Astrocyte (in vitro differentiated cells and primary cell): Measurements from ENCODE around the gene MEX3C. TPM values are rescaled to one million over a fixed set of nuclear protein-coding genes. Genes with fewer than 3 reads are reported as not detected.
A peak's percentile ranks its signal among the peaks of the same experiment; 100 is the strongest.

Source experiments
- DNase-seq: peaks from one replicate; pipeline ENCODE4 v3.0.0-alpha.2; 2010; ENCODE audit warnings: low read depth
- FAIRE-seq: peaks from 2 replicates; lab custom pipeline; 2011; peaks lifted over from hg19 to GRCh38; lab: Jason Lieb, UNC
- H2AFZ ChIP-seq: 2 replicates; pipeline ENCODE4 v1.6.0; 2012; ENCODE audit warnings: low read depth, low read length, inconsistent platforms
- H3K27ac ChIP-seq: 2 replicates; pipeline ENCODE4 v1.5.1; 2011; ENCODE audit warnings: low read depth, low read length, inconsistent platforms
- H3K27me3 ChIP-seq: 2 replicates; pipeline ENCODE4 v1.6.0; 2011; ENCODE audit warnings: low read length, inconsistent platforms; ENCODE audit not compliant: insufficient read depth
- H3K36me3 ChIP-seq: 2 replicates; pipeline ENCODE4 v1.5.1; 2011; ENCODE audit warnings: low read length, inconsistent platforms; ENCODE audit not compliant: insufficient read depth
- H3K4me1 ChIP-seq: 2 replicates; pipeline ENCODE4 v1.5.1; 2011; ENCODE audit warnings: low read length, inconsistent platforms; ENCODE audit not compliant: insufficient read depth
- H3K4me2 ChIP-seq: 2 replicates; pipeline ENCODE4 v1.6.0; 2012; ENCODE audit warnings: low read length, inconsistent platforms
- H3K4me3 ChIP-seq: 2 replicates; pipeline ENCODE4 v1.5.1; 2011; ENCODE audit warnings: low read depth, mild to moderate bottlenecking, low read length, inconsistent platforms; ENCODE audit not compliant: insufficient read depth
- H3K79me2 ChIP-seq: 2 replicates; pipeline ENCODE4 v1.6.0; 2012; ENCODE audit warnings: mild to moderate bottlenecking, low read length, inconsistent platforms; ENCODE audit not compliant: insufficient read depth
- H3K9ac ChIP-seq: 2 replicates; pipeline ENCODE4 v1.6.0; 2012; ENCODE audit warnings: mild to moderate bottlenecking, low read length, inconsistent platforms
- H3K9me3 ChIP-seq: 2 replicates; pipeline ENCODE4 v1.5.1; 2012; ENCODE audit warnings: low read depth, mild to moderate bottlenecking, low read length, inconsistent platforms; ENCODE audit not compliant: insufficient read depth
- H4K20me1 ChIP-seq: 2 replicates; pipeline ENCODE4 v1.6.0; 2012; ENCODE audit warnings: low read length, inconsistent platforms; ENCODE audit not compliant: insufficient read depth
- H3K27ac Mint-ChIP-seq: one replicate; pipeline ENCODE4 v1.8.0; 2021; ENCODE audit warnings: mild to moderate bottlenecking, mixed read lengths; ENCODE audit not compliant: unreplicated experiment
- H3K27me3 Mint-ChIP-seq: one replicate; pipeline ENCODE4 v1.8.0; 2021; ENCODE audit warnings: low read depth, mixed read lengths; ENCODE audit not compliant: unreplicated experiment
- H3K36me3 Mint-ChIP-seq: one replicate; pipeline ENCODE4 v1.8.0; 2021; ENCODE audit warnings: low read depth, mixed read lengths; ENCODE audit not compliant: unreplicated experiment
- H3K4me1 Mint-ChIP-seq: one replicate; pipeline ENCODE4 v1.8.0; 2021; ENCODE audit warnings: low read depth, mixed read lengths; ENCODE audit not compliant: unreplicated experiment
- H3K4me3 Mint-ChIP-seq: one replicate; pipeline ENCODE4 v1.8.0; 2021; ENCODE audit warnings: mild to moderate bottlenecking, moderate library complexity, mixed read lengths; ENCODE audit not compliant: unreplicated experiment
- H3K9me3 Mint-ChIP-seq: one replicate; pipeline ENCODE4 v1.8.0; 2021; ENCODE audit warnings: mild to moderate bottlenecking, mixed read lengths; ENCODE audit not compliant: unreplicated experiment
- EZH2 ChIP-seq: IDR thresholded peaks from 2 replicates; pipeline ENCODE4 v1.6.1; 2012; ENCODE audit warnings: mild to moderate bottlenecking, low read length, inconsistent platforms; ENCODE audit not compliant: insufficient read depth
- total RNA-seq: library from RNA; stranded (reverse); gene quantifications from 2 replicates; pipeline ENCODE4 v1.2.1, GENCODE V29; 2021
- TF ChIP-seq, protein P1 (sequence below): IDR thresholded peaks from 2 replicates; pipeline ENCODE4 v1.5.1; 2011; ENCODE audit warnings: low read depth, mild to moderate bottlenecking, inconsistent platforms, low read length, moderate library complexity; ENCODE audit not compliant: insufficient read depth

The MEX3C gene
- total RNA-seq, 1 donor from 2014 or later, result 72.2 TPM

DNA sequence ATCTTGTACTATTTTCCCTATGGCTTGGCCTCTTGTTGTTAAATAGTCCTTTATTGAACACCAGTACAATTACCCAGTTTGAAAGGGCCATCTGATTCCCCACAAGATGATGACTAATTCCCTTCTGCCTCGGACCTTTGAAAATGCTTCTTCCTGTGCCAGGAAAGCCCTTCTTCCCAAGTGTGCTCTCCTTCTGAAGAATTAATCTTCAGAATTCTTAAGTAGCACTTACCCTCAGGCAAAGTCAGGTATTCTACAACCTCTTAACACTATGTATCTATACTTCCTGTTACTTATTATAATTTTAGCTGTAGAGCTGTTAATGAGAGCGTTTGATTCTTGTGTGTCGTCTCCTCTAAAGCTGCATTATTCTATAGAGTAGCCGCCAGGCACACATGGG, 28.6 kb upstream of the MEX3C start:
- FAIRE-seq (no peak), DNase-seq (no peak)
- no peaks in the 10 kb centered on the region for H3K9me3 ChIP-seq
- no peaks in the 10 kb centered on the region for H3K79me2 ChIP-seq
- Mint-ChIP-seq H3K27me3 (peaks cover 2% of the 10 kb centered on the region), H3K9me3 (no peaks in the 10 kb centered on the region), H3K27ac (no peak overlapping the region), H3K4me1 (peaks cover 12% of the 10 kb centered on the region), H3K4me3 (no peak overlapping the region), H3K36me3 (no peaks in the 10 kb centered on the region)
- H3K36me3 ChIP-seq, result no peaks in the 10 kb centered on the region
- no peak overlapping the region for H3K4me3 ChIP-seq
- no peak overlapping the region for H3K9ac ChIP-seq
- no peaks in the 10 kb centered on the region for H3K4me1 ChIP-seq
- no peaks in the 10 kb centered on the region for H3K27me3 ChIP-seq
- H2AFZ ChIP-seq, result no peak overlapping the region
- H4K20me1 ChIP-seq, result no peaks in the 10 kb centered on the region
- no peak overlapping the region for H3K4me2 ChIP-seq
- TF ChIP-seq, protein P1, sequence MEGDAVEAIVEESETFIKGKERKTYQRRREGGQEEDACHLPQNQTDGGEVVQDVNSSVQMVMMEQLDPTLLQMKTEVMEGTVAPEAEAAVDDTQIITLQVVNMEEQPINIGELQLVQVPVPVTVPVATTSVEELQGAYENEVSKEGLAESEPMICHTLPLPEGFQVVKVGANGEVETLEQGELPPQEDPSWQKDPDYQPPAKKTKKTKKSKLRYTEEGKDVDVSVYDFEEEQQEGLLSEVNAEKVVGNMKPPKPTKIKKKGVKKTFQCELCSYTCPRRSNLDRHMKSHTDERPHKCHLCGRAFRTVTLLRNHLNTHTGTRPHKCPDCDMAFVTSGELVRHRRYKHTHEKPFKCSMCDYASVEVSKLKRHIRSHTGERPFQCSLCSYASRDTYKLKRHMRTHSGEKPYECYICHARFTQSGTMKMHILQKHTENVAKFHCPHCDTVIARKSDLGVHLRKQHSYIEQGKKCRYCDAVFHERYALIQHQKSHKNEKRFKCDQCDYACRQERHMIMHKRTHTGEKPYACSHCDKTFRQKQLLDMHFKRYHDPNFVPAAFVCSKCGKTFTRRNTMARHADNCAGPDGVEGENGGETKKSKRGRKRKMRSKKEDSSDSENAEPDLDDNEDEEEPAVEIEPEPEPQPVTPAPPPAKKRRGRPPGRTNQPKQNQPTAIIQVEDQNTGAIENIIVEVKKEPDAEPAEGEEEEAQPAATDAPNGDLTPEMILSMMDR, result no peak
- TF ChIP-seq EZH2, result no peak
- H3K27ac ChIP-seq, result no peak overlapping the region

DNA sequence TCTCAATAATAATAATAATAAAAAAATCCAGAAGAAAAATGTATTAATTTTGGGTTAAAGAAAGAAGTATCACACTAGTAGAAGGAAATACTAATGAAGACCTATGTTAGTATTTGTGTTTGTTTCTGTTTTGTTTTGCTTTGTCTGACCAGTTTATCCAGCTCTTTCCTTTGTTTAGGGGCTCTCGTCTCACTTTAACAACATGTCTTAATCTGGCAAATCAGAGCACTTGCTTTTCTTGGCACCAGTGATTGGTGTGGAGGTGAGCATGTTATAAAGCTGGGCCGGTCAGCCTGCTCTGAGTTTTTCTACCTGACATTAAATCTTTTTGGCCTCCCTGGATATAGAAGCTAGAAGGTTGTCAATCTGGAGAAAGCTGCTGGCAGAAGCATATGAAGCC, 15.1 kb upstream of the MEX3C start:
- H3K27me3 ChIP-seq, result no peaks in the 10 kb centered on the region
- no peaks in the 10 kb centered on the region for H3K36me3 ChIP-seq
- H4K20me1 ChIP-seq, result no peaks in the 10 kb centered on the region
- H3K9me3 ChIP-seq, result no peaks in the 10 kb centered on the region
- H3K4me3 ChIP-seq, result no peak overlapping the region
- FAIRE-seq (no peak), DNase-seq (no peak)
- H3K27ac Mint-ChIP-seq, result no peak overlapping the region
- peaks cover 5% of the 10 kb centered on the region for H3K4me1 Mint-ChIP-seq
- no peak overlapping the region for H3K27ac ChIP-seq
- no peak overlapping the region for H3K9ac ChIP-seq
- H3K79me2 ChIP-seq, result no peaks in the 10 kb centered on the region
- H3K9me3 Mint-ChIP-seq, result peaks cover 3% of the 10 kb centered on the region
- H2AFZ ChIP-seq, result no peak overlapping the region
- TF ChIP-seq, protein P1, result no peak
- TF ChIP-seq EZH2, result no peak
- H3K4me3 Mint-ChIP-seq, result no peak overlapping the region
- H3K4me2 ChIP-seq, result no peak overlapping the region
- H3K27me3 Mint-ChIP-seq, result peaks cover 4% of the 10 kb centered on the region
- H3K36me3 Mint-ChIP-seq, result no peaks in the 10 kb centered on the region
- peaks cover 7% of the 10 kb centered on the region for H3K4me1 ChIP-seq

DNA sequence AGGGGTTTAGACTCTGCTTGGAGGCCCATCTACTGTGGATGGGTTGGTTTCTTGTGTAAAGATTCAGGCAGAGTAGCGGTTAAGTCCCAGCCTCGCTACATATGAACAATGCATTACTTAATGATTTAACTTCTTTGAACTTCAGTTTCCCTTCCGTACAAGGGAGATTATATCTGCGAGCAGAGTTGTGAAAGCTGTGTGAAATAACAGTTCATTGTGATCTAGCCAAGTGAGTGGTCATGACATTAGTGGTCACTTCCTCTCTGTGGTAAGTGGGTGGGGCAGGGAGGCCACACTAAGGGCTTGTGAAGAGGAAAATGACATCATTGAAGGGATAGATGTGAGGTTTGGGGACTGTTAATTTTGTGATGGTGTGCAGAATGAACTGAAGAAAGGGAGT, 14.1 kb upstream of the MEX3C start:
- no peaks in the 10 kb centered on the region for H3K36me3 Mint-ChIP-seq
- no peak overlapping the region for H3K4me3 Mint-ChIP-seq
- DNase-seq (peak; percentile 94), FAIRE-seq (peak; percentile 78)
- H2AFZ ChIP-seq, result peak overlapping the region; percentile 16
- H3K4me1 ChIP-seq, result peaks cover 7% of the 10 kb centered on the region
- H3K9ac ChIP-seq, result no peak overlapping the region
- peaks cover 3% of the 10 kb centered on the region for H3K9me3 Mint-ChIP-seq
- peaks cover 4% of the 10 kb centered on the region for H3K27me3 Mint-ChIP-seq
- no peaks in the 10 kb centered on the region for H3K79me2 ChIP-seq
- H4K20me1 ChIP-seq, result no peaks in the 10 kb centered on the region
- H3K9me3 ChIP-seq, result no peaks in the 10 kb centered on the region
- no peaks in the 10 kb centered on the region for H3K36me3 ChIP-seq
- H3K4me3 ChIP-seq, result no peak overlapping the region
- H3K27ac Mint-ChIP-seq, result no peak overlapping the region
- H3K4me1 Mint-ChIP-seq, result peaks cover 5% of the 10 kb centered on the region
- TF ChIP-seq, protein P1, result no peak
- no peak for TF ChIP-seq EZH2
- peak overlapping the region; percentile 41 for H3K4me2 ChIP-seq
- H3K27ac ChIP-seq, result no peak overlapping the region
- H3K27me3 ChIP-seq, result no peaks in the 10 kb centered on the region
